NT2/D1 (cell line): Measurements from ENCODE around the gene SNCAIP.

Experiments
- SUZ12 ChIP-seq: IDR thresholded peaks from 2 replicates; pipeline ENCODE4 v1.6.1; 2011; ENCODE audit not compliant: insufficient read length, insufficient read depth; ENCODE audit errors: extremely low read depth
- YY1 ChIP-seq: IDR thresholded peaks from 2 replicates; pipeline ENCODE4 v1.6.1; 2011; ENCODE audit not compliant: insufficient read length, insufficient read depth
- ZNF274 ChIP-seq: IDR thresholded peaks from 2 replicates; pipeline ENCODE4 v1.6.1; 2011; ENCODE audit warnings: mild to moderate bottlenecking, low read depth, low read length

DNA sequence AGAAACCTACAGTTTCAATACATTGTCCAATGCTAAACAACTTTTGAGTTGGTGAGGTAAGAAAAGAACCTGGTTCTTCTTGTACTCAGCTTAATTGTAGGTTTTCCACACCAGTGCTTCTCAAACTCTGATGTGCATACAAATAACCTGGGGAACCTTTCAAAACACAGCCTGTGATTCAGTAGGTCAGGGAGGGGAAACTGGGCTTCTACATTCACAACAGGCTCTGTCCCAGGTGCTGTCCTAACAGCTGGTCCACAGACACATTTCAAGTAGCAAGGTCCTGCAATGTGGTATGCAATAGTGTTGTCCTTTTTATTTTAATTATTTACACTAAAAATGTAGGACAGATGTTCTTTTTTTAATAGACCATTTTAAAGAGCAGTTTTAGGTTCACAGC is 47.4 kb upstream of the SNCAIP start:
- TF ChIP-seq YY1 (no peak), ZNF274 (no peak), SUZ12 (no peak)
